ENCODE measurements around the gene GATAD2A. TPM values are rescaled to one million over a fixed set of nuclear protein-coding genes. Genes with fewer than 3 reads are reported as not detected.

The GATAD2A gene
- total RNA-seq, 4 donors from 2014 or later: 34.9 to 60.5 (median 42.5) TPM

GRCh38 chr19:19384486-19384885 is 21.0 kb upstream of the GATAD2A start:
- 71% methylated on average over 13 of the region's 13 CpGs for WGBS
- no peak for TF ChIP-seq EP300 (IDR thresholded peaks at IDR 0.05)
- no peak for TF ChIP-seq POLR2AphosphoS5 (IDR thresholded peaks at IDR 0.05)
- TF ChIP-seq POLR2A (IDR thresholded peaks at IDR 0.05; ENCODE audit: low read depth): no peak
- no peak for TF ChIP-seq CTCF (IDR thresholded peaks at IDR 0.05)
- H3K9me3 ChIP-seq: no peaks in the 10 kb centered on the region
- peaks cover 39 to 55% (median 47%) of the 10 kb centered on the region in 4 donors for H3K4me1 ChIP-seq
- intact Hi-C loops (cut with DNase I): no loop called here
- no peaks in the 10 kb centered on the region for H3K27me3 ChIP-seq
- H3K36me3 ChIP-seq: no peaks in the 10 kb centered on the region
- no peak for DNase-seq (ENCODE audit: extremely low spot score)
- peak overlapping the region; percentile 84 to 92 (median 89) for H3K4me3 ChIP-seq
- H3K27ac ChIP-seq (replicated peaks in 1 of 4): peak overlapping the region in 3 of 4 donors; percentile 83 to 90 (median 88)

GRCh38 chr19:19385131-19385895 is 20.2 kb upstream of the GATAD2A start:
- Histone ChIP-seq H3K27ac (replicated peaks in 1 of 4) (peak overlapping the region; percentile 83 to 90 (median 87)), H3K27me3 (no peaks in the 10 kb centered on the region), H3K36me3 (no peaks in the 10 kb centered on the region), H3K9me3 (no peaks in the 10 kb centered on the region), H3K4me3 (peak overlapping the region; percentile 84 to 92 (median 89)), H3K4me1 (peaks cover 39 to 59% (median 44%) of the 10 kb centered on the region in 4 donors)
- WGBS: 0% methylated on average over 6 of the region's 75 CpGs
- peak; percentile 100 for DNase-seq (ENCODE audit: extremely low spot score)
- intact Hi-C loops (cut with DNase I): no loop called here
- TF ChIP-seq POLR2A (IDR thresholded peaks at IDR 0.05; ENCODE audit: low read depth): no peak
- TF ChIP-seq POLR2AphosphoS5 (IDR thresholded peaks at IDR 0.05): peak; percentile 72 to 76
- TF ChIP-seq EP300 (IDR thresholded peaks at IDR 0.05): no peak
- TF ChIP-seq CTCF (IDR thresholded peaks at IDR 0.05): peak; percentile 21 to 40 (median 24)

GRCh38 chr19:19385896-19386869 is 19.3 kb upstream of the GATAD2A start:
- no peak for DNase-seq (ENCODE audit: extremely low spot score)
- no peaks in the 10 kb centered on the region for H3K27me3 ChIP-seq
- no peaks in the 10 kb centered on the region for H3K36me3 ChIP-seq
- TF ChIP-seq POLR2AphosphoS5 (IDR thresholded peaks at IDR 0.05) (no peak), EP300 (IDR thresholded peaks at IDR 0.05) (no peak), CTCF (IDR thresholded peaks at IDR 0.05) (no peak), POLR2A (IDR thresholded peaks at IDR 0.05; ENCODE audit: low read depth) (no peak)
- intact Hi-C loops (cut with DNase I): no loop called here
- H3K4me3 ChIP-seq: peak overlapping the region; percentile 84 to 92 (median 89)
- 15% methylated on average over 11 of the region's 75 CpGs for WGBS
- no peaks in the 10 kb centered on the region for H3K9me3 ChIP-seq
- peak overlapping the region; percentile 83 to 90 (median 87) for H3K27ac ChIP-seq (replicated peaks in 1 of 4)
- peaks cover 39 to 59% (median 43%) of the 10 kb centered on the region in 4 donors for H3K4me1 ChIP-seq

GRCh38 chr19:19387108-19387507 is 18.4 kb upstream of the GATAD2A start:
- Histone ChIP-seq H3K9me3 (no peaks in the 10 kb centered on the region), H3K36me3 (no peaks in the 10 kb centered on the region), H3K4me3 (peak overlapping the region; percentile 84 to 92 (median 89)), H3K27me3 (no peaks in the 10 kb centered on the region), H3K4me1 (peaks cover 39 to 59% (median 46%) of the 10 kb centered on the region in 4 donors), H3K27ac (replicated peaks in 1 of 4) (peak overlapping the region in 2 of 4 donors; percentile 83 to 88)
- WGBS: 84% methylated on average over 5 of the region's 5 CpGs
- intact Hi-C loops (cut with DNase I): no loop called here
- TF ChIP-seq POLR2A (IDR thresholded peaks at IDR 0.05; ENCODE audit: low read depth) (no peak), CTCF (IDR thresholded peaks at IDR 0.05) (no peak), EP300 (IDR thresholded peaks at IDR 0.05) (no peak), POLR2AphosphoS5 (IDR thresholded peaks at IDR 0.05) (no peak)
- DNase-seq (ENCODE audit: extremely low spot score): no peak

Measured in esophagus muscularis mucosa (tissue), 4 donors.